GM18502 (cell line): ENCODE measurements around the gene SUMF1.

ENCODE experiments used
- ATAC-seq: cut with Tn5 transposase; IDR thresholded peaks from one replicate; pipeline ENCODE4 v1.9.1; 2021; ENCODE audit warnings: mild to moderate bottlenecking; ENCODE audit not compliant: unreplicated experiment, poor library complexity

Gene SUMF1

DNA sequence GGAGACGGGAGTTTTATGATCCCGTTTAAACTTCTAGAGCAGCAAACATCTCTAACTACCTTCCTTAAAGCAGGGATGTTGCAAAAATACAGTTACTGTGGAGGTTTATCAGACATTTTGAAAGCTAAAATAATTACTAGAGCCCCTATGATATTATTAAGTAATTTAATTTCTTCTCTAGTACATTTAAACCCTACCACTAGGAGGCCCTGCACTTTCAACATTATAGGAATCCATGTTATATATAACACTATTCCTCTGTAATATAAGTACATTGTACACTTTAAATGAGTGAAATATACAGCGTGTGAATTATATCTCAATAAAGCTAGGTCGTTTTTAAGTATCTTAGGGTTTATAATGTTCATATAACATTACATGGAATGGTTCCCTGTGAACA, 152.4 kb downstream of the SUMF1 start:
- no peak for ATAC-seq

DNA sequence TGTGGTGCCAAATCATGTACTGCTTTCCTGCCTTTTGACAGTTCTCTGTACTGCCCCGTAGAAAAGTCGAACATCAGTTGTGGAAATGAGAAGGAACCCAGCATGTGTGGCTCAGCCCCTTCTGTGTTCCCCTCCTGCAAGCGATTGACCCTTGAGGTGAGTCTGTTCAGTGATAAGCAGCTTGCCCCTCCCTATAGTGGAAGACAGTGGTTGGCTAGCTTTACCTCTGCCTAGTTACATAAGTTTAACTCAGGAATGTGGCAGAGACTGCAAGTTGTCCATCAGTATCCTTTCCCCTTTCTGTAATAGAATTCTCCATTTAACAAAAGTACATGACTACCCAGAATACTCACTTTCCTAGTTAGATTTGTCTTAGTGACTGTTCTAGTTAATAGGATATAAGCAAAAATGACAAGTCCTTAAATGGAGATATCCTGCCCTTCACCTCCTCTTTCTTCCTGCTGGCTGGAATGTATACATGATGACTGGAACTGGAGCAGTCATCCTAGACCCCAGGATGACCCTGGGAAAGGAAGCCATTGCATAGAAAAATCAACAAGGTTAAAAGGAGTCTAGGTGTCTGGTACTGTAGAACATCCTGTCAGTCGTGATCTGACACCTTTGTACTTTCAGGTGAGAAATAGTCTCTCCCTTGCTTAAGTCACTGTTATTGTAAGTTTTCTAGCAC, 153.3 kb downstream of the SUMF1 start:
- ATAC-seq = no peak

DNA sequence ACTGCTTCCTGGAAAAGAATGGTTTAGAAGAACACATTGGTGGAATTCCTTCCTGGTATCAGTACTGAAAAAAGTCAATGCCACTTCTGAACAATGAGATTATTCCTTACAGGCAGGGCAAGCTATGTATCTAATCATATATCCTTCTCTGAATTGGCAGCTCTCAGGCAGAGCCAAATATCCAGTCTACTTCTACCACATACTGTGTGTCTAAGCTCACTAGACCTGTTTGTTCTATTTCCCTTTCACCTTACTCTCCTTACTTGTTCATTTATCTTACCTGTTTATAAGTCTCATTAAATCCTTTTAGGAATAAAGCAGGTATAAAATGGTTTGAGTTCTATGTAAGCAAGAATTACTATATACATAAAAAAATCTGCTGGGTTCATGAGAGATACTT, 155.6 kb downstream of the SUMF1 start:
- no peak for ATAC-seq
